Measurements from ENCODE around the gene ADAP2.
"Not testable (repeated sequence)": the region's sequence is repeated elsewhere in the genome, so short reads cannot be mapped to it uniquely, and the experiment has no call there.

Gene ADAP2

GRCh38 chr17:30969989-30970830 is 48.5 kb downstream of the ADAP2 start:
- DNase-seq (ENCODE audit: extremely low spot score) = no peak
- ChIA-PET CTCF (interaction anchor here (0.7 to 1.4 kb wide), 10 partner anchors 9 to 252 kb away, joined by 3 to 4 read pairs (median 3); partner anchors contain the start of genes CRLF3 and TEFM), POLR2A (interaction anchor here (0.6 kb wide), 1 partner anchor 167 kb away, joined by 3 read pairs; no protein-coding TSS in a partner anchor)
- TF ChIP-seq CTCF (IDR thresholded peaks at IDR 0.05; ENCODE audit: control extremely low read depth, extremely low read depth, low read depth, missing control alignments) = no peak

DNA sequence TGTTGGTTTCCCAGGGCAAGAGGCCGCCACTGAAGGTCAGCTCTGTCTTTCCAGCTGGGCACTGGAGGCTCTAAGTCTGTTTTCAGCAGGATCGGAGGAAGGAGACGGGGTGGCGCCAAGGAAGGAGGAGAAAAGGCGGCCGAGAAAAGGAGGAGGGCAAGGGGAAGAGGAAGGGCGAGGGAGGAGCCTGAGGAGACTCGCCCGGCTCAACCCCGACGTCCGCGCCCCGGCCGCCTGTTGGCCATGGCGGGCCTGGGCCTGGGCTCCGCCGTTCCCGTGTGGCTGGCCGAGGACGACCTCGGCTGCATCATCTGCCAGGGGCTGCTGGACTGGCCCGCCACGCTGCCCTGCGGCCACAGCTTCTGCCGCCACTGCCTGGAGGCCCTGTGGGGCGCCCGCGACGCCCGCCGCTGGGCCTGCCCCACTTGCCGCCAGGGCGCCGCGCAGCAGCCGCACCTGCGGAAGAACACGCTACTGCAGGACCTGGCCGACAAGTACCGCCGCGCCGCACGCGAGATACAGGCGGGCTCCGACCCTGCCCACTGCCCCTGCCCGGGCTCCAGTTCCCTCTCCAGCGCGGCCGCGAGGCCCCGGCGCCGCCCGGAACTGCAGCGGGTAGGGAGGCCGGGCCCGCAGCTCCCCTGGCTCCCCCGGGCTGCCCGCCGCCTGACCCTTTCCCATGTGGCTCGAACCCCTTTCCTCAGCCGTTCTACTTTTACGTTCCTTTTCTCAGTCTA is 49.3 kb downstream of the ADAP2 start, which contains the start of gene RNF135:
TSS of gene RNF135 (plus strand) at position 209 of the 737 bp plus-strand sequence. CDS start at position 244, 35 bp downstream.
- DNase-seq (ENCODE audit: extremely low spot score) = peak; percentile 83
- ChIA-PET POLR2A (no interaction called here), CTCF (interaction anchor here (0.7 to 1.5 kb wide), 14 partner anchors 10 to 251 kb away, joined by 3 to 4 read pairs (median 3); partner anchors contain the start of genes CRLF3 and TEFM)
- TF ChIP-seq CTCF (IDR thresholded peaks at IDR 0.05; ENCODE audit: control extremely low read depth, extremely low read depth, low read depth, missing control alignments) = no peak

DNA sequence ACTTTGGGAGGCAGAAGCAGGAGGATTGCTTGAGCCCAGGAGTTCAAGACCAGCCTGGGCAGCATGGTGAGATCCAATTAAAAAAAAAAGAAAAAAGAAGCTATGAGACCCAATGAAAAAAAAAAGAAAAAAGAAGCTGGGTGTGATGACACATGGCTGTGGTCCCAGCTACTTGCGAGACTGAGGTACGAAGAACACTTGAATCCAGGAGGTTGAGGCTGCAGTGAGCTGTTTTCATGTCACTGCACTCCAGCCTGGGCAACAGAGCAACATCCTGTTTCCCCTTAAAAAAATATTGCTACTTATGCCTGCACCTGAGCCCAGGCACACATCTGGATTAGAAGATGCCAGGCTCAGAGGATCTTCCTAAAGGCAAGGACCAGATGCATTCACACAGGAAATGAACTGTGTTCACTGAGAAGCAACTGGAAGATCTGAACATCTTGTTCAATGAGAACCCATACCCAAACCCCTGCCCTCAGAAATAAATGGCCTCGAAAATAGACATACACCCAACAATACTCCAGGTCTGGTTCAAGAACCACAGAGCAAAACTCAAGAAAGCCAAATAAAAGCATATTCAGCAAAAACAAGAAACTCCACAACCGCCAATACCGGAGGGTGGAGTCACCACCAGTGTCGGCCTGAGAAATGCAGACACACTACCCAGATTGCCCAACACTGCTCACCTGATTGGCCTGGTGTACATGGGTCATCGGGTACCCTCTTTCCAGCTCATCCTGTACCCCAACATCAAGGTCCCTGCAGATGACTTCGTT is 53.5 kb downstream of the ADAP2 start:
- ChIA-PET CTCF (interaction anchor here (1.3 kb wide), 1 partner anchor 242 kb away, joined by 3 read pairs; no protein-coding TSS in a partner anchor), POLR2A (no interaction called here)
- no peak for TF ChIP-seq CTCF (IDR thresholded peaks at IDR 0.05; ENCODE audit: control extremely low read depth, extremely low read depth, low read depth, missing control alignments)
- no peak for DNase-seq (ENCODE audit: extremely low spot score)

GRCh38 chr17:30979919-30980318 is 58.2 kb downstream of the ADAP2 start:
- CTCF ChIA-PET; DNase-seq (ENCODE audit: extremely low spot score); POLR2A ChIA-PET: not testable (repeated sequence)

DNA sequence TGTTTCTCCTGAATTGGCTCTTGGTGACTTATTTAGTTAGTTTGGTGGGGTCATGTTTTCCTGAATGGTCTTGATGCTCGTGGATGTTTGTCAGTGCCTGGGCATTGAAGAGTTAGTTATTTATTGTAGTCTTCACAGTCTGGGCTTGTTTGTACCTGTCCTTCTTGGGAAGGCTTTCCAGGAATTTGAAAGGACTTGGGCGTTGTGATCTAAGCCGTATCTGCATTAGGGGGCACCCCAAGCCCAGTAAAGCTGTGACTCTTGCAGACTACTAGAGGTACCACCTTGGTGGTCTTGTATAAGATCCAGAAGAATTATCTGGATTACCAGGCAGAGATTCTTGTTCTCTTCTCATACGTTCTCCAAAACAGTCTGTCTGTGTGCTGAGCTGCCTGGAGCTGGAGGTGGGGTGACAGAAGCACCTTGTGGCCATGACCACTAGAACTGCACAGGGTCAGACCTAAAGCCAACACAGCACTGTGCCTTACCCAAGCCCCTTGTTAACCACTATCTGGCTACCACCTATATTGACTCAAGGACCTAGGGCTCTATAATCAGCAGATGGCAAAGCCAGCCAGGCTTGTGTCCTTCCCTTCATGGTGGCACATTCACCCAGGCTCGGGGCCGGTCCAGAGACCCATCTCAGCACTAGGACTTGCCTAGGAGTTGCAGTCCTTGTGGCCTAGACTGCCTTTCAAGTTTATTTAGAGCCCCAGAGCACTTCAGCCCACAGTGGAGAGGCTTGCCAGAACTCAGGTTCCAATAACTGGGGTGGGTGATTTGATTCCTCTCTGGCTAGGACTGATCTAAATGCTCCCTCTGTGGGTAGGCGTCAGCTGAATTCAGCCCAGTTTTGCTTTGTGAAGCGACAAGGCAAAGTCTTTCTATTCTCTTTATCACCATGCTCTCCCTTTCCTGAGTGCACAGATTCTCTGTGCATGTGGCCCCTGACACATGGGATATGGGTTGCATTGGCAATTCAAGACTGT is 60.1 kb downstream of the ADAP2 start:
- no peak for TF ChIP-seq CTCF (IDR thresholded peaks at IDR 0.05; ENCODE audit: control extremely low read depth, extremely low read depth, low read depth, missing control alignments)
- no peak for DNase-seq (ENCODE audit: extremely low spot score)
- ChIA-PET POLR2A (no interaction called here), CTCF (interaction anchor here (1.1 kb wide), 1 partner anchor 273 kb away, joined by 3 read pairs; no protein-coding TSS in a partner anchor)

DNA sequence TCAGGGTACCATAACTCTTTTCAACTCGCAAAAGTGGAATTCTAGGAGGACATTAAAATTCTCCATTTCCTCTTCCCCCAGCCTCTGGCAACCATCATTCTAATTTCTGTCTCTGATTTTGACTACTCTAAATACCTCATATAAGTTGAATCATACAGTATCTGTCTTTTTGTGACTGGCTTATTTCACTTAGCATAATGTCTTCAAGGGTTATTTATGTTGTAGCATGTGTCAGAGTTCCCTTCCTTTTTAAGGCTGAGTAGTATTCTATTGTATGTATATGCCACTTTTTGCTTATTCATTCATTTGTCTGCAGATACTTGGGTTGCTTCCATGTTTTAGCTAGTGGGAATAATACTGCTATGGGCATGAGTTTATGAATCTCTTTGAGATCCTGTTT is 61.1 kb downstream of the ADAP2 start:
- TF ChIP-seq CTCF (IDR thresholded peaks at IDR 0.05; ENCODE audit: control extremely low read depth, extremely low read depth, low read depth, missing control alignments) = no peak
- DNase-seq (ENCODE audit: extremely low spot score) = no peak
- ChIA-PET CTCF (no interaction called here), POLR2A (interaction anchor here (0.7 kb wide), 1 partner anchor 71 kb away, joined by 3 read pairs; no protein-coding TSS in a partner anchor)
